CD4-positive, alpha-beta T cell treated with Interleukin-2 at 100 ng/mL for 4 hours (primary cell): ENCODE results near the gene ZNF547.

ENCODE experiments used
- DNase-seq: peaks from one replicate; pipeline ENCODE4 v3.0.0-alpha.2; 2020; ENCODE audit warnings: low spot score

Gene ZNF547

GRCh38 chr19:57362997-57363687 lies at the start of gene ZNF547, which contains the start of gene TRAPPC2B:
ZNF547 (plus strand) TSS chr19:57363551; CDS start chr19:57368556, 5,005 bp downstream.
TRAPPC2B (plus strand) TSS chr19:57363551; CDS start chr19:57364834, 1,283 bp downstream.
- peak; percentile 99 for DNase-seq

- no peak for DNase-seq
Measured at GRCh38 chr19:57314146-57314545, 49.2 kb upstream of the ZNF547 start.

GRCh38 chr19:57317503-57317902 lies 45.8 kb upstream of the ZNF547 start:
- no peak for DNase-seq

GRCh38 chr19:57319869-57320179 lies 43.5 kb upstream of the ZNF547 start:
- DNase-seq: no peak

- DNase-seq: peak; percentile 94
Measured at GRCh38 chr19:57320180-57321084, 42.9 kb upstream of the ZNF547 start, which contains the start of gene ZNF543. ZNF543 (plus strand) TSS chr19:57320472; CDS start chr19:57320854, 382 bp downstream.

GRCh38 chr19:57321116-57321515 lies 42.2 kb upstream of the ZNF547 start:
- DNase-seq: no peak

GRCh38 chr19:57321751-57322150 lies 41.6 kb upstream of the ZNF547 start:
- no peak for DNase-seq

- DNase-seq: no peak
Measured at GRCh38 chr19:57324992-57325391, 38.4 kb upstream of the ZNF547 start.

GRCh38 chr19:57327993-57328392 lies 35.4 kb upstream of the ZNF547 start:
- DNase-seq: no peak

- DNase-seq: no peak
Measured at GRCh38 chr19:57334191-57334590, 29.2 kb upstream of the ZNF547 start.

GRCh38 chr19:57338877-57339276 lies 24.5 kb upstream of the ZNF547 start:
- no peak for DNase-seq

- no peak for DNase-seq
Measured at GRCh38 chr19:57342582-57342981, 20.8 kb upstream of the ZNF547 start.

- no peak for DNase-seq
Measured at GRCh38 chr19:57348136-57348535, 15.2 kb upstream of the ZNF547 start.

- DNase-seq: peak; percentile 86
Measured at GRCh38 chr19:57350877-57351805, 12.2 kb upstream of the ZNF547 start, which contains the start of gene ZNF304. ZNF304 (plus strand) TSS chr19:57351271; CDS start chr19:57351665, 394 bp downstream.

- no peak for DNase-seq
Measured at GRCh38 chr19:57351867-57352266, 11.5 kb upstream of the ZNF547 start.

GRCh38 chr19:57355916-57356315 lies 7.4 kb upstream of the ZNF547 start:
- DNase-seq: no peak

GRCh38 chr19:57357406-57357805 lies 5.9 kb upstream of the ZNF547 start:
- no peak for DNase-seq

- no peak for DNase-seq
Measured at GRCh38 chr19:57359300-57359699, 4.1 kb upstream of the ZNF547 start.

- DNase-seq: no peak
Measured at GRCh38 chr19:57362419-57362818, 932 bp upstream of the ZNF547 start.

GRCh38 chr19:57363688-57364181 lies 384 bp downstream of the ZNF547 start:
- no peak for DNase-seq

- DNase-seq: no peak
Measured at GRCh38 chr19:57366776-57367175, 3.4 kb downstream of the ZNF547 start.

GRCh38 chr19:57374179-57374578 lies 10.8 kb downstream of the ZNF547 start:
- no peak for DNase-seq
